AG04450 (cell line): ENCODE results near the gene WWOX. TPM values are rescaled to one million over a fixed set of nuclear protein-coding genes. Genes with fewer than 3 reads are reported as not detected.

ENCODE experiments used
- CTCF ChIA-PET: fragments of 300-600, 350-600 bp; formaldehyde crosslinking; extraction: SDS; loops from one replicate; lab custom pipeline; 2022; ENCODE audit warnings: antibody characterized with exemption, inconsistent platforms; lab: Charles Lee
- POLR2A ChIA-PET: fragments of 350-600 bp; formaldehyde crosslinking; extraction: SDS; loops from one replicate; lab custom pipeline; 2021; ENCODE audit warnings: antibody characterized with exemption, inconsistent platforms; lab: Yijun Ruan, JAX
- DNase-seq: peaks from one replicate; pipeline ENCODE4 v3.0.0-alpha.2; 2011; ENCODE audit warnings: low read depth, low spot score
- H3K27ac ChIP-seq: one replicate; pipeline ENCODE4 v1.5.1; 2012; ENCODE audit warnings: low read depth, low read length, control low read depth
- H3K27me3 ChIP-seq: one replicate; pipeline ENCODE4 v1.6.0; 2012; ENCODE audit warnings: low read length; ENCODE audit not compliant: control insufficient read depth, insufficient read depth
- H3K4me3 ChIP-seq: 2 replicates; pipeline ENCODE4 v1.5.1; 2011; ENCODE audit warnings: mild to moderate bottlenecking, low read depth, low read length, control low read depth
- H3K9me3 ChIP-seq: 2 replicates; pipeline ENCODE4 v1.5.1; 2012; ENCODE audit warnings: low read length; ENCODE audit not compliant: control insufficient read depth, insufficient read depth
- CTCF ChIP-seq: IDR thresholded peaks from 2 replicates; pipeline ENCODE4 v1.5.1; 2011; ENCODE audit warnings: low read depth, low read length, control low read depth, inconsistent platforms
- polyA plus RNA-seq: library from polyadenylated mRNA; depleted of rRNA; stranded (reverse); fragments of >200 nt; gene quantifications from 2 replicates; pipeline ENCODE4 v1.2.3, GENCODE V29; 2011

The WWOX gene
- polyA plus RNA-seq, 1 experiment, result 2.1 TPM

- DNase-seq, result no peak
- peaks cover 62% of the 10 kb centered on the region for H3K9me3 ChIP-seq
- H3K4me3 ChIP-seq, result no peak overlapping the region
- POLR2A ChIA-PET, result no interaction called here
- H3K27ac ChIP-seq, result no peak overlapping the region
- H3K27me3 ChIP-seq, result no peaks in the 10 kb centered on the region
- CTCF ChIA-PET, result no interaction called here
- no peak for TF ChIP-seq CTCF
Observed at GRCh38 chr16:79013930-79014660, 914.6 kb downstream of the WWOX start.

- Histone ChIP-seq H3K9me3 (peaks cover 36% of the 10 kb centered on the region), H3K4me3 (no peak overlapping the region), H3K27ac (no peak overlapping the region), H3K27me3 (no peaks in the 10 kb centered on the region)
- POLR2A ChIA-PET, result no interaction called here
- CTCF ChIA-PET, result no interaction called here
- no peak for DNase-seq
- TF ChIP-seq CTCF, result no peak
Observed at GRCh38 chr16:79018650-79019429, 919.4 kb downstream of the WWOX start.

- H3K27ac ChIP-seq, result no peak overlapping the region
- H3K9me3 ChIP-seq, result peaks cover 34% of the 10 kb centered on the region
- H3K4me3 ChIP-seq, result no peak overlapping the region
- TF ChIP-seq CTCF, result no peak
- POLR2A ChIA-PET, result no interaction called here
- H3K27me3 ChIP-seq, result no peaks in the 10 kb centered on the region
- CTCF ChIA-PET, result no interaction called here
- DNase-seq, result no peak
Observed at GRCh38 chr16:79019431-79019830, 920.0 kb downstream of the WWOX start.

- DNase-seq, result no peak
- Histone ChIP-seq H3K4me3 (no peak overlapping the region), H3K27ac (no peak overlapping the region), H3K9me3 (peaks cover 45% of the 10 kb centered on the region), H3K27me3 (no peaks in the 10 kb centered on the region)
- TF ChIP-seq CTCF, result no peak
- ChIA-PET POLR2A (no interaction called here), CTCF (no interaction called here)
Observed at GRCh38 chr16:79021991-79022630, 922.7 kb downstream of the WWOX start.

- DNase-seq, result no peak
- peaks cover 52% of the 10 kb centered on the region for H3K9me3 ChIP-seq
- no peak overlapping the region for H3K27ac ChIP-seq
- H3K27me3 ChIP-seq, result no peaks in the 10 kb centered on the region
- ChIA-PET CTCF (no interaction called here), POLR2A (no interaction called here)
- no peak overlapping the region for H3K4me3 ChIP-seq
- TF ChIP-seq CTCF, result no peak
Observed at GRCh38 chr16:79026117-79026516, 926.7 kb downstream of the WWOX start.
